AG04450 (cell line): Measurements from ENCODE around the gene ABCA7. TPM values are rescaled to one million over a fixed set of nuclear protein-coding genes. Genes with fewer than 3 reads are reported as not detected.

ENCODE experiments used
- CTCF ChIA-PET: fragments of 300-600, 350-600 bp; formaldehyde crosslinking; extraction: SDS; loops from one replicate; lab custom pipeline; 2022; ENCODE audit warnings: antibody characterized with exemption, inconsistent platforms; lab: Charles Lee
- POLR2A ChIA-PET: fragments of 350-600 bp; formaldehyde crosslinking; extraction: SDS; loops from one replicate; lab custom pipeline; 2021; ENCODE audit warnings: antibody characterized with exemption, inconsistent platforms; lab: Yijun Ruan, JAX
- DNase-seq: peaks from one replicate; pipeline ENCODE4 v3.0.0-alpha.2; 2011; ENCODE audit warnings: low read depth, low spot score
- H3K27ac ChIP-seq: one replicate; pipeline ENCODE4 v1.5.1; 2012; ENCODE audit warnings: low read depth, low read length, control low read depth
- H3K27me3 ChIP-seq: one replicate; pipeline ENCODE4 v1.6.0; 2012; ENCODE audit warnings: low read length; ENCODE audit not compliant: control insufficient read depth, insufficient read depth
- H3K4me3 ChIP-seq: 2 replicates; pipeline ENCODE4 v1.5.1; 2011; ENCODE audit warnings: mild to moderate bottlenecking, low read depth, low read length, control low read depth
- H3K9me3 ChIP-seq: 2 replicates; pipeline ENCODE4 v1.5.1; 2012; ENCODE audit warnings: low read length; ENCODE audit not compliant: control insufficient read depth, insufficient read depth
- CTCF ChIP-seq: IDR thresholded peaks from 2 replicates; pipeline ENCODE4 v1.5.1; 2011; ENCODE audit warnings: low read depth, low read length, control low read depth, inconsistent platforms
- polyA plus RNA-seq: library from polyadenylated mRNA; depleted of rRNA; stranded (reverse); fragments of >200 nt; gene quantifications from 2 replicates; pipeline ENCODE4 v1.2.3, GENCODE V29; 2011

The ABCA7 gene
- polyA plus RNA-seq, 1 experiment = 1.6 TPM

GRCh38 chr19:1045247-1045603, 5.3 kb downstream of the ABCA7 start:
- no peak for TF ChIP-seq CTCF
- DNase-seq = no peak
- Histone ChIP-seq H3K27me3 (no peaks in the 10 kb centered on the region), H3K27ac (no peak overlapping the region), H3K4me3 (no peak overlapping the region), H3K9me3 (peaks cover 42% of the 10 kb centered on the region)
- POLR2A ChIA-PET = no interaction called here
- CTCF ChIA-PET = no interaction called here

GRCh38 chr19:1046117-1046626, 6.3 kb downstream of the ABCA7 start:
- Histone ChIP-seq H3K9me3 (peaks cover 47% of the 10 kb centered on the region), H3K27me3 (no peaks in the 10 kb centered on the region), H3K27ac (no peak overlapping the region), H3K4me3 (no peak overlapping the region)
- TF ChIP-seq CTCF = no peak
- POLR2A ChIA-PET = no interaction called here
- CTCF ChIA-PET = no interaction called here
- no peak for DNase-seq

GRCh38 chr19:1046836-1047695, 7.2 kb downstream of the ABCA7 start:
- no peak for TF ChIP-seq CTCF
- Histone ChIP-seq H3K27me3 (no peaks in the 10 kb centered on the region), H3K4me3 (no peak overlapping the region), H3K27ac (no peak overlapping the region), H3K9me3 (peaks cover 56% of the 10 kb centered on the region)
- DNase-seq = no peak
- ChIA-PET CTCF (no interaction called here), POLR2A (interaction anchor here (0.6 kb wide), 1 partner anchor 206 kb away, joined by 3 read pairs; no protein-coding TSS in a partner anchor)

DNA sequence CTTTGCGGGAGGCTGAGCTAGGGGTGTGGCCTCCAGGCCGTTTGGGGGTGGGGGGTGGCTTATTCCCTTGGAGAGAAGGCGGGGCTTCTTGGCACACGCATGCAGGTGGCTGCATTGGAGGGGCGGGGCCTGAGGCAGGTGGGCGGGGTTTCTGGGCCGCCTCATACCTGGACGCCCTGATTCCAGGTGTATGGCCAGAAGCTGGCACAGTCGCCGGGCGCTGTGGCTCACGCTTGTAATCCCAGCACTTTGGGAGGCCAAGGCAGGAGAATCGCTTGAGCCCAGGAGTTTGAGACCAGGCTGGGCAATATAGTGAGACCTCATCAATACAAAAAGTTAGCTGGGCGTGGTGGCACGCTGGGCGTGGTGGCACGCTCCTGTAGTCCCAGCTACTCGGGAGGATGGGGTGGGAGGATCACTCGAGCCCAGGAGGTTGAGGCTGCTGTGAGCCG, 7.8 kb downstream of the ABCA7 start:
- Histone ChIP-seq H3K27me3 (no peaks in the 10 kb centered on the region), H3K4me3 (no peak overlapping the region), H3K9me3 (peaks cover 57% of the 10 kb centered on the region), H3K27ac (no peak overlapping the region)
- ChIA-PET CTCF (no interaction called here), POLR2A (interaction anchor here (0.6 to 0.7 kb wide), 2 partner anchors 170 to 205 kb away, joined by 3 to 9 read pairs; no protein-coding TSS in a partner anchor)
- TF ChIP-seq CTCF = no peak
- no peak for DNase-seq

- ChIA-PET POLR2A (no interaction called here), CTCF (no interaction called here)
- DNase-seq = no peak
- peaks cover 65% of the 10 kb centered on the region for H3K9me3 ChIP-seq
- no peak overlapping the region for H3K4me3 ChIP-seq
- no peaks in the 10 kb centered on the region for H3K27me3 ChIP-seq
- no peak for TF ChIP-seq CTCF
- H3K27ac ChIP-seq = no peak overlapping the region
Observed at GRCh38 chr19:1049106-1049505, 9.2 kb downstream of the ABCA7 start.
